ENCODE results near the gene ZNF565. TPM values are rescaled to one million over a fixed set of nuclear protein-coding genes. Genes with fewer than 3 reads are reported as not detected.
"Not testable (repeated sequence)": the region's sequence is repeated elsewhere in the genome, so short reads cannot be mapped to it uniquely, and the experiment has no call there.

Gene ZNF565
- 2.6 TPM for total RNA-seq

DNA sequence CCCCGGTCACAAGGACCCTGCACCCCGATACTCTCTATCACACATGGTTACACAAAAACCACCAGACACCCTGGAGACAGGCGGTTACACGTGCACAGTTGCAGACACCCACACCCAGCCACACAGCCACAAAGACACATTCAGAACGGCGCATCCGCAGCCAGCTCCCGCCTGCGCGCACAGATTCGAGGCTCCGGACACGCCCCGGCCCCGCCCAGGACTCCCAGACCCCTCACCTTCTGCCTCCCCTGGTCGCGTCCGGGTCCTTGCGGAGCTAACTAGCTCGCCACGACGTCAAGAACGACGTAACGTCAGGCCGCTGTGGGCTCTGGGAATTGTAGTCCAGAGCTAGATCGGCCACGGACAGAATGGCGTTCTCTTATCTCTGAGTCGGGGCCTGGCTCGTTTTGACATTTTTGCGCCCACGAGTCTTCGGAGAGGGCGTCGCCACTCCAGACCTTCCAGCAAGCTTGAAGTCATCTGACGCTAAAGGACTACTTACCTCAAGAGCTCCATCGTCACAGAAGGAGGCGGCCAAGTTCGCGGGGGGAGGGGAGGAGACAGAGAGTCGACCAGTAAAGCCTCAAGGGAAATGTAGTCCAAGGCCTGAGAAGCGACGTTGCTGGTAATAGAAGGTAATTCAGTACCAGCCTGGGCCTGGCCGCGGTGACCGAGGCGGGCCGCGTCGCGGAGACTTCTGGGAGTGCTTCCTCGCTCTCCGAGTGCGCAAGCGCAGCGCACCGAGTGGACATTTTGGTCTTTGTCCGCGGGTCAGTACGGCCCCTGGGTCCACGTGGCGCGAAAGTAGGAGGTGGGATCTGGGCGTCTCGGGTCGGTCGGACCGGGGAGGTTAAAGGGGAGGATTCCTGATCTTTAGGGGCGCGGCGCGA is at the start of gene ZNF565, which contains the start of gene ZNF146:
Gene ZNF565 (minus strand): TSS at position 280 of the 890 bp plus-strand sequence. CDS start 12,680 bp downstream, outside the sequence.
Gene ZNF146 (plus strand): TSS at position 721 of the 890 bp plus-strand sequence. CDS start 21,335 bp downstream, outside the sequence.
- peak; percentile 94 for ATAC-seq
- peak; percentile 99 for DNase-seq (ENCODE audit: low spot score)

DNA sequence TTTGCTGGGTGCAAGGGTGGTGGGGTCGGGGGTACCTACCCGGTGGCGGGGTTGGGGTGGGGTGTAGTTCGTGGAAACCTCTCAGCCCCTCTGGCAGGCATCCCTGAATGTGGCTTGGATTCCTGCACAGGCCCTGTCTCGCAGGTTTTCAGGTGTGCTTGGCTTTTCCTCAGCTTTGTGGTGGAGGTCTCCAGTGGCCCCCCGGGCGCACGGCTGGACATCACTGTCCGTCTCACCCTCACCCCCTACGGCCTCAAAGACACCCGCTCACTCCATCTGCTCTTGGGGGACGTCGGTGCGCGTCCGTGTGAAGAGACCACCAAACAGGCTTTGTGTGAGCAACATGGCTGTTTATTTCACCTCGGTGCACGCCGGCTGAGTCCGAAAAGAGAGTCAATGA is 44.7 kb upstream of the ZNF565 start:
- DNase-seq (ENCODE audit: low spot score) (no peak), ATAC-seq (no peak)

DNA sequence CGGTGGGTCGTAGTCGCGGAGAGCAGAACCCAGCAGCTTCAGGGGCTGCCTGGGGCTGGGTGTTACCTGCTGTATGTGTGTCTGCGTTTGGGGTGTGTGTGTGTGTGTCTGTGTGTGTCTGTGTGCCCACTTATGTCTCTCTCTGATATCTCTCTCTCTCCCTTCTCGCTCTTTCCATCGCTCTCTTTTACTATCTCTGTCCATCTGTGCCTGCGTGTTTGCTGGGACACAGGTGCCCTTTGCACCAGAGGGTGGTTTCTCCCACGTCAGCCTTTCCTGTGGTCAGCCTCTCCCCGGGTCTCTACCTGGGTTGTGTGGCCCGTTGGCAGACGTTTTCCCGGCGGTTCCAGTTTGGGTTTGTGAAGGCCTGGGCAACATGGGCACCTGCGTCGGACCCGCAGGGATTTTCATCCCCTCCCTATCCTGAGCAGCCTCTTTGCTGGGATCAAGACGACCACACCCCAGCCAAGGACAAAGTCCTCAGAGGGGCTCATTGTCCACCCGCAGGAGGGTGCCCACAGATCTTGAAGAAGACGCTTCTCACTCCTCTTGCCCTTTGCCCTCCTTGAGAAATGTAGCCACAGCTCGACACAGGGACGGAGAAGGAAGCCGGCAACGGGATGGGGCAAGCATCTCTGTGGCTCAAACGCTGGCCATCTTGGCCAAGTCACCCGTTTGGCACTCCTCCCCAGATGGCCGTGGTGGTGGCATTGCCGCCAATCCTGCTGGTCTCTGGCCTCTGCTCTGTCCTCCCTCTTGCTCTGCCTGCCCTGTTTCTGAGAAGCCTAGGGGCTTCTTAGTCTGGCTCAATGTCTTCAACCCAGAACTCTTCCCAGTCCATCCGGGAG is 43.8 kb upstream of the ZNF565 start:
- DNase-seq (ENCODE audit: low spot score) (no peak), ATAC-seq (peak; percentile 42)

DNA sequence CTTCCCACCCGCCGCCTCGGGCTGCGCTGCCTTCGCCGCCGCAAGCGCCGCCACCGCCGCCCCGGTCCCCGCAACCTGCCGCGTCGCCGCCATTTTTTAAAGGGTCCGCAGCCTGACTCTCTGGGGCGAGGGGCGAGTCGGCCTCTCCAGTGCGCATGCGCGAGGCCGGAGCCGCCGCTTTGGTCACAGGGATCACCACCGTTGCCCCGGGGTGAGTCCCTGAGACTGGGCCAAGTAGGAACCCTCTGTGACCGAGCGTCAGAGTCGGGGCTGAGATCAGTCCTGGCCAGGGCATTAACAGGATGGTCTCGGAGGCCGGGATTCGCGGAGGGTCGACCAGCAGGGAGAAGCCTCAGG is 43.0 kb upstream of the ZNF565 start:
- ATAC-seq (peak; percentile 42), DNase-seq (ENCODE audit: low spot score) (no peak)

DNA sequence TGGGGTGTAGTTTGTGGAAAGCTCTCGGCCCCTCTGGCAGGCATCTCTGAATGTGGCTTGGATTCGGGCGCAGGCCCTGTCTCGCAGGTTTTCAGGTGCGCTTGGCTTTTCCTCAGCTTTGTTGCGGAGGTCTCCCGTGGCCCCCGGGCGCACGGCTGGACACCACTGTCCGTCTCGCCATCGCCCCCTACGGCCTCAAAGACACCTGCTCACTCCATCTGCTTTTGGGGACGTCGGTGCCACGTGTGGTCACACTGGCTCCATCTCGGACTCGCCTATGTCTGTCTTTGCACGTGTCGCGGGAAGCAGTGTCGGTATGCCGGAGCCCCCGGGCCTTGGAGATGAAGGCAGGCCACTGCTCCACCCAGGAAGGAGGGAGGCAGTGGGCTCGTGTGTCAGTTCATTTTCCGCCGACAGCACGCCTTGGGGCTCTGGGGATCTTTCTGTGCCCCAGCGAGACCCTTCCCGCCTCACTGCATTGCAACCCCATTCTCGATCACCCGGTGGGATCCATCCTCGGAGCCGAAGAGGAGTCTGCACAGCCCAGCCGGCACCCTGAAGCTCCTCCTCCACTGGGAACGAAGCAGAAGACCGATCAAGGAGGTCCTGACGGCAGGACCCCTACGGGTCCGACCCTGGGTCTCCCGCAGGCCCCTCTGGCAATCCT is 42.5 kb upstream of the ZNF565 start:
- ATAC-seq = no peak
- DNase-seq (ENCODE audit: low spot score) = no peak

DNA sequence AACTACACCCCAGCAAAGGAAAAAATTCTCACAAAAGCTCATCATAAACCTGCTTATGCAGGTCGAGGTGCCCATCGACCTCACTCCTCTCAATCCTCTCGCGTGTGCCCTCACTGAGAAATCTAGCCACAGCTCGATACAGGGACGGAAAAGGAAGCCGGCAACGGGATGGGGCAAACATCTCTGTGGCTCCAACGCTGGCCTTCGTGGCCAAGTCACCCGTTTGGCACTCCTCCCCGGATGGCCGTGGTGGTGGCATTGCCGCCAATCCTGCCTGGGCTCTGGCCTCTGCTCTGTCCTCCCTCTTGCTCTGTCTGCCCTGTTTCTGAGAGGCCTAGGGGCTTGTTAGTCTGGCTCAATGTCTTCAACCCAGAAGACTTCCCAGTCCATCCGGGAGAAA is 41.6 kb upstream of the ZNF565 start:
- ATAC-seq = no peak

DNA sequence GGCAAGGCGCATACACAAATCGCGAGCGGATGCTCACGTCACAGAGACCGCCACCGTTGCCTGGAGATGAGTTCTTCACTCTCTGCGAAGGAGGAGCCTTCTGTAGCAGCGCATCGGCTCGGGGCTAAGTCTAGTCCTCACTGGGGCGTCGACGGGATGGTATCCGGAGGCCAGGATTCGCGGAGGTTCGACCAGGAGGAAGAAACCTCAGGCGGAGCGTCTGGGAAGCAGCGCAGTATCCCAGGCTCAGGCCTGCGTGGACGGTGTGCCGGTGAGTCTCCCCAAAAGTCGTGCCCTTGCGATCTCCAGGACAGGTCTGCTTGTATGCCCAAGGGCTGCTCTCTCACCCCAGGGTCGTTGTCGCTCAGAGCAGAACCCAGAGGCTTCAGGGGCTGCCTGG is 40.9 kb upstream of the ZNF565 start:
- no peak for DNase-seq (ENCODE audit: low spot score)
- no peak for ATAC-seq

More for the DNA sequence above, 41.6 kb upstream of the ZNF565 start:
- no peak for DNase-seq (ENCODE audit: low spot score)

DNA sequence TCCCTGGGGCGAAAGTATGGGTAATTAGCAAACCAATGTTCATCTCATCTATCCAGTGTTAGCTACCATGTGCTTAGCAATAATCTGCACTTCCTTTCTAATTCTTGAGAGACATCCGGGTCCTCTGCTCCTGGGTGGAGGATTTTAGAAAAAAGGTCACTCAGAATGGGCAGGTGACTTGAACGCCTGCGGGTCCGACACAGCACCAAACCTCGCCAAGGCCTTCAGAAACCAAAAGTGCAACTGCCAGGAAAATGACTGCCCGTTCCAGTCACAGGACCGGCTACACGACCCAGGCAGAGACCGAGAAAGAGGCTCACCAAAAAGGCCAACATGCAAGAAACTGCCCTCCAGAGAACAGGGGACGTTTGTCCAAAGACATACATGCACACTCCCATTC is 40.4 kb upstream of the ZNF565 start:
- ATAC-seq (no peak), DNase-seq (ENCODE audit: low spot score) (no peak)

DNA sequence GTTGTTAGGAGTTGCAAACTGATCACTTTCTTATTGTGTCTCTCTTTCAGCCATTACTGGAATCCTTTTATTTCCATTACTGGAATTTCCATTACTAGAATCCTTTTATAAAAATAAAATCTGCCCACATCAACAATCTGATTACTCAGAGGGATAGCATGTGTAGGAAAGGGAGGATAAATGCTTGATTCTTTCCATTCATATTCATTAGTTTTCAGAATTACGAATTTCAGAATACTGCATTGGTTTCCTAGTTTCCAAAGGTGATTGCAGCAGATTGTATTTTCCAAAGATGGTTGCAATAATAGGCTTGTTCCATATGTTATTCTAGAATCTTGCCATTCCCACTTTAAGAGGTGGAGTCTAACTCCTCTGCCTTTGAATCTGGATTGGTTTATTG is 37.6 kb upstream of the ZNF565 start:
- DNase-seq (ENCODE audit: low spot score) = no peak
- ATAC-seq = no peak

DNA sequence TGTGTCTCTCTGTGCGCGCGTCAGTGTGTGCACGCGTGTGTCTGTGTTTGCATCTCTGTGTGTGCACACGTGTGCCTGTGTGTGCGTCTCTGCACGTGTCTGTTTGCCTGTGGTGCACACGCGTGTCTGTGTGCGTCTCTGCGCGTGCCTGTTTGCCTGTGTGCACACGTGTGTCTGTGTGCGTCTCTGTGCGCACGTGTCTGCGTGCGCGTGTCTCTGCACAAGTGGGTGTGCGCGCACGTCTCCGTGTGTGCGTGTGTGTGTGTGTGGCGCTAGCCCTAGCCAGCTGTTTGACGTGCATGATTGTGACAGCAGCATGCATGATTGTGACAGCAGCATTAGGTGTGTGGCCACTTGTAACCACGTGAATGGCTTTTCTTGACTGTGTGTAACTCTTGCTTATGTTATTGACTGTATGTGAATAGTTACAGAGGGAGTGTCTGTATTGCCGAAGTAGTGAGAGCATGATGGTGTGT is 31.6 kb upstream of the ZNF565 start:
- ATAC-seq (no peak), DNase-seq (ENCODE audit: low spot score) (no peak)

DNA sequence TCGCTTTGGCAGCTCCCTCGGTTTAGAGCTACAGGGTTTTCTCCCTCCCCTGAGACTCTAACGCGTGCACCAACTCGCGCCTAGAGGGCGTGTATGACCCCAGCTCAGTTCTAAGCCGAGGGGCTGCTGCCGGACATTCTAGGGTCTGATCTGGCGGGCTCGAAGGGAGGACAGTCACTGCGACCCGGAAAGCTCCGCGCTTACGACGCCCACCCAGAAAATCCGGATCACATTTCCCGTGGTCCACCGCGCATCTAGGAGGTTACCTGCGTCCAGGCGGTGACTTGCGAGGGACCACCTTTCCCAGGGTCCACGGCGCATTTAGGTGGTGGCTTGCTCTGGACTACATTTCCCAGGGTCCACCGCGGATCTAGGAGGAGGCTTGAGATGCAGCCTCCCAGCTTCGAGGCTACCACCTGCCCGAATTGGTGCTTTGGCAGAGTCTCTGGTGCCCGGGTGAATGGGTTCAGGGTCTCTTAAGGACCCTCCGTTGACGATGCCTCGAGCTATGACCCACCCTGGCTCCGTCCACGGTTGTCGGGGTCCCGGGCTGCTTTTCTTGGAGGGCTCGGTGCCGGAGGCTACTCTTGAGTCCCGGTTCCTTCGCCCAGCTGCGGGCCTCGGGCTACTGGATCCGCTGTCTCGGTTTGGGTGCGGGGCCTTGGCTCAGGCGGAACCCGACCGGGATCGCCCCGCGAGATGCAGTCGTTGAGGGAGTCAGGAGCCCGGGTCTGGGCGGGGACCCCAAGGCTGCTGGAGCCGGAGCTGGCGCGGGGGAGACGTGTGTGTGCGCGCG is 30.9 kb upstream of the ZNF565 start:
- no peak for ATAC-seq
- DNase-seq (ENCODE audit: low spot score) = no peak

DNA sequence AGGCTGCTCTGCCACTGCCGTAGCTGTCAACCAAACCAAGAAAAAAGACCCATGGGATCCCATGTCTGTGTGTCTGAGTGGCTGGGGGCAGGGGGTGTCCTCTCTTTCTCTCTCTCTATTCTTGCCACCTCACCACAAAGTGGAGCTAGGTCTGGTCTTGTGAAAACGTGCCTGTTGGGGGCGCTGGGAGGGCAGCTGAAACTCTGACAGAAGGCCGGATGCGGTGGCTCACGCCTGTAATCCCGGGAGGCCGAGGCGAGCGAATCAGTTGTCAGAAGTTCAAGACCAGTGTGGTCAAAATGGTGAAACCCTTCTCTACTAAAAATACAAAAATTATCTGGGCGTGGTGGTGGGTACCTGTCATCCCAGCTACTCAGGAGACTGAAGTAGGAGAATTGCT is 29.6 kb upstream of the ZNF565 start:
- DNase-seq (ENCODE audit: low spot score) = no peak
- ATAC-seq = no peak

DNA sequence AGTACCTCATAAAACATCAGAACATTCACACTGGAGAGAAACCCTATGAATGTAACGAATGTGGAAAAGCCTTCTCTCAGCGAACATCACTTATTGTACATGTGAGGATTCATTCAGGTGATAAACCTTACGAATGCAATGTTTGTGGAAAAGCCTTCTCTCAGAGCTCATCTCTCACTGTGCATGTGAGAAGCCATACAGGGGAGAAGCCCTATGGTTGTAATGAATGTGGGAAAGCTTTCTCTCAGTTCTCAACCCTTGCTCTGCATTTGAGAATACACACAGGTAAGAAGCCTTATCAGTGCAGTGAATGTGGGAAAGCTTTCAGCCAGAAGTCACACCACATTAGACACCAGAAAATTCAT is 22.5 kb upstream of the ZNF565 start:
- no peak for ATAC-seq
- no peak for DNase-seq (ENCODE audit: low spot score)

DNA sequence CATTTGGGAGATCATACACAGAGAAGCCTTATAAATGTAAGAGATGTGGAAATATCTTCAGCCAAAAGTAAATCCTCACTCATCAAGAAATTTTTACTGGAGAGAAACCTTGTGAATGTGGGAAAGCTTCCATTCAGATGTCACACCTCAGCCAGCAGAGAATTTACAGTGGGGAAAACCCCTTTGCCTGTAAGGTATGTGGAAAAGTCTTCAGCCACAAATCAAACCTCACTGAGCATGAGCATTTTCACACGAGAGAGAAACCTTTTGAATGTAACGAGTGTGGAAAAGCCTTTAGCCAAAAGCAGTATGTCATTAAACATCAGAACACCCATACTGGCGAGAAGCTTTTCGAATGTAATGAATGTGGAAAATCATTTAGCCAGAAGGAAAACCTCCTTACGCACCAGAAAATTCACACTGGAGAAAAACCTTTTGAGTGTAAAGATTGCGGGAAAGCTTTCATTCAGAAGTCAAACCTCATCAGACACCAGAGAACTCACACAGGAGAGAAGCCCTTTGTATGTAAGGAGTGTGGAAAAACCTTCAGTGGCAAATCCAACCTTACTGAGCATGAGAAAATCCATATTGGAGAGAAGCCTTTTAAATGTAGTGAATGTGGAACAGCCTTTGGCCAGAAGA is 22.0 kb upstream of the ZNF565 start:
- ATAC-seq = no peak
- no peak for DNase-seq (ENCODE audit: low spot score)

DNA sequence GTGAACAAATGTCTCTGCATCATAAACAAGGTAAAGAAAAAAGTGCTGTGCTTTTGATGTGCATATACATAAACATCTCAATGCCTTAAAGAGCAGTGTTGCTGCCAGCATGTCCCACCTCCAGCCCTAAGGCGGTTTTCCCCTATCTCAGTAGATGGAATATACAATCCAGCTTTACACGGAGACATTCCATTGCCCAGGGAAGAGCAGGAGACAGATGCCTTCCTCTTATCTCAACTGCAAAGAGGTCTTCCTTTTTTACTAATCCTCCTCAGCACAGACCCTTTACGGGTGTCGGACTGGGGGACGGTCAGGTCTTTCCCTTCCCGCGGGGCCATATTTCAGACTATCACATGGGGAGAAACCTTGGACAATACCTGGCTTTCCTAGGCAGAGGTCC is 19.2 kb upstream of the ZNF565 start:
- DNase-seq (ENCODE audit: low spot score); ATAC-seq: not testable (repeated sequence)

DNA sequence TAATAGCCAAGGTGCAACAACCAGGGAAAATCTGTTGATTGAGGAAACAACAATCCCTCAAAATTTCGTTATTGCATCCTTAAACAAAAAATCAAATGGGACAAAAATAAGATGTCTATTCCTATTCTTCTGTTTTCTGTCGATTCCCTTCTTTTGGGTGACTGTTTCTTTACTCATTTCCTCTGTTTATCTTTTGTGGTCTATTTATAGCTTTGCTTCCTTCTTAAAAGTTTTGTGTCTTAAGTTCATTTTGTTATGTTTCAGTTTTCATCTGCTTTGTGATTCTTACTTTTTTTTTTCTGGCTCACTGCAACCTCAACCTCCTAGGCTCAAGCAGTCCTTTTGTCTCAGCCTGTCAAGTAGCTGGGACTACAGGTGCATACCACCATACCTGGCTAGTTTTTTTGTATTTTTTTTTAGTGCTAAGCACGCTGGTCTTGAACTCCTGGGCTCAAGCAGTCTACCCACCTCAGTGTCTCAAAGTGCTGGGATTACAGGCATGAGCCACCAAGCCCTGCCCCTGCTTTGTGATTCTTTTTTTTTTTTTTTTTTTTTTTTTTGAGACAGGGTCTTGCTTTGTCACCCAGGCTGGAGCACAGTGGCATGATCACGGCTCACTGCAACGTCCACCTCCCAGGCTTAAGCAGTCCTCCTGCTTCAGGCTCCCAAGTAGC is 10.9 kb upstream of the ZNF565 start:
- ATAC-seq (no peak), DNase-seq (ENCODE audit: low spot score) (no peak)

DNA sequence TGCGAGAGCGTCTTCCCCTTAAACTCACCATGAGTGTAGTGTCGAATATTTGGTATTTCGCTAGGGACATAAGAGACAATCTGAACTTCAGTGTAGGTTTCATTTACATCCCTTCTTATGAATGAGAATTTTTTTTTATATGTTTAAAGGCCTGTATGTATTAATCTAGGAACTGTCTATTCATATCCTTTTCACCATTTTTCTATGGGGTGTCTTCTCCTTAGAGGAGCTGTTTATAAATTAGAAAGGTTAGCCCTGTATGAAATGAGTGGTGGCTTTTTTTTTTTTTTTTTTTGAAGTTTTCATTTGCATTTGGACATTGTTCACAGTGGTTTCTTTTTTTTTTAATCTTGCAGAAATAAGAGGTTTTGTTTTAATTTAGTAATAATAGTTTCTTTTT is 8.0 kb upstream of the ZNF565 start:
- no peak for ATAC-seq
- no peak for DNase-seq (ENCODE audit: low spot score)

DNA sequence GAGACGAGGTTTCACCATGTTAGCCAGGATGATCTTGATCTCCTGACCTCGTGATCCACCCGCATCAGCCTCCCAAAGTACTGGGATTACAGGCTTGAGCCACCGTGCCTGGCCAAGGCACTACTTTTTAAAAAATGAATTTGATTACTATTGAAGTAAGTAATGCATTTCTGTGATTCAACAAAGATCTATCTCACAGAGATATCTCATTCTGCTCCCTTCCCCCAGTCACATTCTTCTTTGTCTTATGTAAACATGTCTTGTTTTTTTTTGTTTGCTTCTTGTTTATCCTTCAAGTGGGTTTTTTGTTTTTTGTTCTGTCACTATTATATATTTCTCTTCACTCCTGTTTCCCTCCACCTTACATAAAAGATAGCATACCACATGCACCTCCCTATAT is 7.0 kb upstream of the ZNF565 start:
- DNase-seq (ENCODE audit: low spot score) (no peak), ATAC-seq (no peak)

Measured in left lobe of liver (tissue), 2 donors.